HepG2 (cell line): ENCODE measurements around the gene SASS6. TPM values are rescaled to one million over a fixed set of nuclear protein-coding genes. Genes with fewer than 3 reads are reported as not detected.

Experiments used
- ATAC-seq: fragments of 200-7000 bp; cut with Tn5 transposase; 3 replicates; pipeline ENCODE4 v1.9.1; 2020; ENCODE audit warnings: mild to moderate bottlenecking, moderate library complexity
- BruUV-seq: library from RNA; stranded (reverse); fragments of 400-500 nt; replicated peaks from 2 replicates; lab custom pipeline; 2021; lab: Mats Ljungman, UMichigan
- CTCF ChIA-PET: fragments of 300-600 bp; formaldehyde crosslinking; extraction: SDS; loops from one replicate; lab custom pipeline; 2021; ENCODE audit warnings: low total read pairs, inconsistent platforms, low intra/inter-chr PET ratio; lab: Yijun Ruan, JAX
- POLR2A ChIA-PET: fragments of 350-600 bp; sonication (Branson Sonifier 250); formaldehyde crosslinking; loops from one replicate; lab custom pipeline; 2020; ENCODE audit warnings: antibody characterized with exemption, inconsistent platforms; lab: Yijun Ruan, JAX
- DNase-seq: peaks from one replicate; pipeline ENCODE4 v3.0.0-alpha.2; 2015; ENCODE audit warnings: low spot score
- FAIRE-seq: peaks from 3 replicates; lab custom pipeline; 2011; peaks lifted over from hg19 to GRCh38; lab: Jason Lieb, UNC
- H2AFZ ChIP-seq: one replicate; pipeline ENCODE4 v1.6.1; 2011; ENCODE audit warnings: low read length, inconsistent platforms
- H3K27ac ChIP-seq: fragments of 300-600 bp; 3 replicates; pipeline ENCODE4 v1.8.0; 2011; ENCODE audit warnings: mixed run types, mild to moderate bottlenecking, mixed read lengths, low read length, inconsistent platforms; ENCODE audit not compliant: insufficient read depth; ENCODE audit errors: extremely low read length
- H3K27me3 ChIP-seq, 2 experiments: fragments of 200-600 bp in 1 of 2; 2 replicates in 1 of 2; 3 replicates in 1 of 2; pipeline versions ENCODE4 v1.6.0 to v1.8.0; 2011; ENCODE audit warnings: low read length in 2 of 2, mild to moderate bottlenecking in 2 of 2, moderate library complexity in 2 of 2, inconsistent platforms in 1 of 2; ENCODE audit not compliant: insufficient read depth in 2 of 2, control insufficient read depth in 1 of 2
- H3K36me3 ChIP-seq, 2 experiments: fragments of 200-600 bp in 1 of 2; replicated peaks in 1 of 2; 2 replicates in 1 of 2; 3 replicates in 1 of 2; pipeline versions ENCODE4 v1.5.1 to v1.8.0; 2011; ENCODE audit warnings: low read length in 2 of 2, inconsistent platforms in 1 of 2; ENCODE audit not compliant: insufficient read depth in 2 of 2, control insufficient read depth in 1 of 2
- H3K4me1 ChIP-seq: 2 replicates; pipeline ENCODE4 v1.5.1; 2012; ENCODE audit warnings: low read length, inconsistent platforms; ENCODE audit not compliant: insufficient read depth
- H3K4me2 ChIP-seq: 2 replicates; pipeline ENCODE4 v1.6.0; 2011; ENCODE audit warnings: low read depth, low read length, inconsistent platforms
- H3K4me3 ChIP-seq, 3 experiments: fragments of 200-600 bp in 1 of 3; sonication (generic), shearing (Covaris generic) in 1 of 3; replicated peaks in 1 of 3; 2 replicates each; pipeline ENCODE4 v1.5.1; 2011 to 2016; ENCODE audit warnings: low read length in 3 of 3, inconsistent platforms in 2 of 3, low read depth in 2 of 3, mild to moderate bottlenecking in 2 of 3, control low read depth in 1 of 3, mixed read lengths in 1 of 3; ENCODE audit not compliant: insufficient read depth in 1 of 3
- H3K79me2 ChIP-seq: one replicate; pipeline ENCODE4 v1.6.1; 2011; ENCODE audit warnings: low read length, inconsistent platforms; ENCODE audit not compliant: insufficient read depth
- H3K9ac ChIP-seq: 2 replicates; pipeline ENCODE4 v1.6.0; 2011; ENCODE audit warnings: mild to moderate bottlenecking, low read depth, low read length, inconsistent platforms; ENCODE audit not compliant: insufficient read depth
- H3K9me3 ChIP-seq: 2 replicates; pipeline ENCODE4 v1.5.1; 2012; ENCODE audit warnings: mild to moderate bottlenecking, low read length
- H4K20me1 ChIP-seq: 2 replicates; pipeline ENCODE4 v1.6.0; 2011; ENCODE audit warnings: inconsistent platforms, mild to moderate bottlenecking, low read length, moderate library complexity; ENCODE audit not compliant: insufficient read depth
- ATRX ChIP-seq: sonication (generic); formaldehyde crosslinking; IDR thresholded peaks from 2 replicates; pipeline ENCODE4 v1.4.0; 2020; ENCODE audit warnings: missing genetic modification reagents, borderline replicate concordance
- CAMTA2 ChIP-seq: sonication (generic); formaldehyde crosslinking; IDR thresholded peaks from 2 replicates; pipeline ENCODE4 v1.4.0; 2020; ENCODE audit warnings: mild to moderate bottlenecking, missing genetic modification reagents, borderline replicate concordance
- KAT2B ChIP-seq: fragments of 150-350 bp; IDR thresholded peaks from 2 replicates; pipeline ENCODE4 v1.6.1; 2014; ENCODE audit warnings: low read depth, low read length, borderline replicate concordance
- MZF1 ChIP-seq: sonication (generic); formaldehyde crosslinking; IDR thresholded peaks from 2 replicates; pipeline ENCODE4 v1.8.1; 2023; ENCODE audit warnings: mild to moderate bottlenecking, missing genetic modification reagents, borderline replicate concordance
- SATB2 ChIP-seq: sonication (generic); formaldehyde crosslinking; IDR thresholded peaks from 2 replicates; pipeline ENCODE4 v1.5.0; 2020; ENCODE audit warnings: missing genetic modification reagents
- TAF15 ChIP-seq: fragments of 200-400 bp; formaldehyde crosslinking; IDR thresholded peaks from one replicate; pipeline ENCODE4 v1.6.1; 2018; ENCODE audit warnings: mild to moderate bottlenecking, low read depth, low read length; ENCODE audit not compliant: poor library complexity, severe bottlenecking
- TEAD2 ChIP-seq: sonication (generic); formaldehyde crosslinking; IDR thresholded peaks from 2 replicates; pipeline ENCODE4 v1.9.0; 2021; ENCODE audit warnings: missing genetic modification reagents
- TOE1 ChIP-seq: sonication (generic); formaldehyde crosslinking; IDR thresholded peaks from 2 replicates; pipeline ENCODE4 v1.4.0; 2020; ENCODE audit warnings: mild to moderate bottlenecking, missing genetic modification reagents
- ZBTB38 ChIP-seq: sonication (generic); formaldehyde crosslinking; IDR thresholded peaks from 2 replicates; pipeline ENCODE4 v1.5.1; 2020; ENCODE audit warnings: mild to moderate bottlenecking, missing genetic modification reagents
- ZBTB42 ChIP-seq: sonication (generic); formaldehyde crosslinking; IDR thresholded peaks from 2 replicates; pipeline ENCODE4 v1.5.0; 2020; ENCODE audit warnings: mild to moderate bottlenecking, missing genetic modification reagents
- ZNF121 ChIP-seq: sonication (generic); formaldehyde crosslinking; IDR thresholded peaks from 2 replicates; pipeline ENCODE4 v1.5.0; 2020; ENCODE audit warnings: mild to moderate bottlenecking, missing genetic modification reagents
- ZNF367 ChIP-seq: sonication (generic); formaldehyde crosslinking; IDR thresholded peaks from 2 replicates; pipeline ENCODE4 v1.4.0; 2020; ENCODE audit warnings: missing genetic modification reagents, borderline replicate concordance
- ZNF563 ChIP-seq: sonication (generic); formaldehyde crosslinking; IDR thresholded peaks from 2 replicates; pipeline ENCODE4 v1.8.0; 2022; ENCODE audit warnings: mild to moderate bottlenecking, moderate library complexity, missing genetic modification reagents
- ZNF780A ChIP-seq: sonication (generic); formaldehyde crosslinking; IDR thresholded peaks from 2 replicates; pipeline ENCODE4 v1.8.0; 2022; ENCODE audit warnings: mild to moderate bottlenecking, missing genetic modification reagents, moderate library complexity
- WGBS: methylation state at CpG from one replicate; pipeline ENCODE4 v1.1.6; 2017; ENCODE audit warnings: low lambda C conversion rate; 5-methylcytosine and 5-hydroxymethylcytosine counted together
- in situ Hi-C: cut with HindIII; loops from 2 replicates; pipeline ENCODE4 v1.10.0; 2017; ENCODE audit warnings: low pct_unique_long_range_greater_than_20kb; ENCODE audit not compliant: extremely low pct_ligation_motif_present
- intact Hi-C: fragments of 100-400 bp; cut with micrococcal nuclease; formaldehyde crosslinking; loops from one replicate; pipeline ENCODE4 v1.10.0; 2022; ENCODE audit not compliant: unreplicated experiment
- polyA plus RNA-seq, 8 experiments: library from polyadenylated mRNA; depleted of rRNA in 3 of 8; stranded (reverse) in 7 of 8; unstranded in 1 of 8; fragments of >200 nt; fragmentation: Illumina TruSeq in 4 of 8; extraction: Trizol in 4 of 8; gene quantifications; 2 replicates each; pipeline versions ENCODE4 v1.2.1 to v1.2.3, GENCODE V29; 2011 to 2016; ENCODE audit warnings: low read depth in 4 of 8, missing spikeins in 1 of 8, mixed read lengths in 1 of 8; ENCODE audit not compliant: insufficient read depth in 1 of 8
- total RNA-seq, 5 experiments: library from RNA; depleted of rRNA; stranded (reverse); fragments of >200 nt; fragmentation: Illumina TruSeq; extraction: Trizol; gene quantifications; 2 replicates each; pipeline ENCODE4 v1.2.3, GENCODE V29; 2016; ENCODE audit warnings: low read depth in 1 of 5

The SASS6 gene
- total and polyA plus RNA-seq, 2 of the 13 experiments (the other 11 are each of a cell fraction or from before 2014, with no cell fraction given) = 2.3 to 10.7 TPM

GRCh38 chr1:100152271-100152670 lies 19.5 kb upstream of the SASS6 start (continued):
- TF ChIP-seq KAT2B (no peak), SATB2 (CRISPR knock-in tag) (no peak), MZF1 (CRISPR knock-in tag) (no peak), CAMTA2 (CRISPR knock-in tag) (no peak), TAF15 (no peak), TOE1 (CRISPR knock-in tag) (no peak), ATRX (CRISPR knock-in tag) (no peak), ZNF780A (CRISPR knock-in tag) (no peak), ZNF563 (CRISPR knock-in tag) (no peak), ZNF367 (CRISPR knock-in tag) (no peak), ZBTB38 (no peak), TEAD2 (CRISPR knock-in tag) (no peak)

DNA sequence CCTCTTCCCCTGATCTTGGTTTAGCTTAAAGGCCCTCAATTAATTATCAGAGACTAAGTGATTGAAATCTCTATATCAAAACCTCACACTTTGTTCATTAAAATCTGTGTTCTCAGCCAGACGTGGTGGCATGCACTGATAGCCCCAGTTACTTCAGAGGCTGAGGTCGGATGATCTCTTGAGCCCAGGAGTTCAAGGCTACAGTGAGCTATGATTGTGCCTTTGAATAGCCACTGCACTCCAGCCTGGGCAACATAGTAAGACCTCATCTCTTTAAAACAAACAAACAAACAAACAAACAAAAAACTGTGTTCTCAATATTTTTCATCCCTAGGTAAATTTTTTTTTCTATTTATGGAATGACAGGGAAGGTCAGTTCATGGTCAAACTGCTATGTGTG lies 18.9 kb upstream of the SASS6 start:
- POLR2A ChIA-PET = no interaction called here
- 43% methylated on average over 2 of the region's 2 CpGs for WGBS
- H3K36me3 ChIP-seq = no peaks in the 10 kb centered on the region; a peak in 2 of 5 replicates
- intact Hi-C loops = no loop called here
- TF ChIP-seq ZBTB42 (no peak), ZNF121 (CRISPR knock-in tag) (peak; percentile 72)
- TF ChIP-seq, all 625 proteins: peak for 1
- no peak overlapping the region for H3K4me3 ChIP-seq
- H3K27ac ChIP-seq = no peak overlapping the region
- H3K27me3 ChIP-seq = no peaks in the 10 kb centered on the region
- no peak for FAIRE-seq
- no peaks in the 10 kb centered on the region for H3K4me1 ChIP-seq
- no peak overlapping the region for H3K4me2 ChIP-seq
- no peak overlapping the region for H2AFZ ChIP-seq
- BruUV-seq = no TSS peak
- H3K79me2 ChIP-seq = no peaks in the 10 kb centered on the region
- CTCF ChIA-PET = no interaction called here
- in situ Hi-C loops = no loop called here
- no peak for DNase-seq
- H4K20me1 ChIP-seq = no peaks in the 10 kb centered on the region
- H3K9ac ChIP-seq = no peak overlapping the region
- ATAC-seq = no peak
- H3K9me3 ChIP-seq = no peaks in the 10 kb centered on the region
